CD4-positive, alpha-beta T cell (primary cell): ENCODE results near the gene PLXDC2. TPM values are rescaled to one million over a fixed set of nuclear protein-coding genes. Genes with fewer than 3 reads are reported as not detected.

Experiments
- ATAC-seq: fragments of 200-7000 bp; cut with Tn5 transposase; one replicate; pipeline ENCODE4 v1.10.0; 2022; ENCODE audit warnings: mild to moderate bottlenecking; ENCODE audit not compliant: poor library complexity
- CTCF ChIA-PET: fragments of 350-600 bp; sonication (Branson Sonifier 250); formaldehyde crosslinking; loops from one replicate; lab custom pipeline; 2021; ENCODE audit warnings: antibody characterized with exemption, inconsistent platforms; lab: Charles Lee
- POLR2A ChIA-PET: fragments of 350-600 bp; sonication (Branson Sonifier 250); formaldehyde crosslinking; loops from one replicate; lab custom pipeline; 2021; ENCODE audit warnings: antibody characterized with exemption, inconsistent platforms; lab: Charles Lee
- DNase-seq, 14 experiments: peaks; one replicate each; pipeline ENCODE4 v3.0.0-alpha.2; 2013 to 2020; ENCODE audit warnings: mixed read lengths in 2 of 14
- H3K27ac ChIP-seq, 2 donors: one replicate each; pipeline versions ENCODE4 v1.5.1 to v1.7.0; 2013; ENCODE audit warnings: low read length in 2 of 2, low read depth in 1 of 2, mild to moderate bottlenecking in 1 of 2
- H3K27me3 ChIP-seq, 2 experiments: 1 replicate in 1 of 2; 2 replicates in 1 of 2; pipeline versions ENCODE4 v1.6.1 to v1.7.0; 2013; ENCODE audit warnings: low read length in 2 of 2, control low read depth in 1 of 2, mild to moderate bottlenecking in 1 of 2, moderate library complexity in 1 of 2; ENCODE audit not compliant: insufficient read depth in 2 of 2, control insufficient read depth in 1 of 2
- H3K36me3 ChIP-seq: one replicate; pipeline ENCODE4 v1.6.1; 2013; ENCODE audit warnings: low read length, control low read depth; ENCODE audit not compliant: insufficient read depth
- H3K4me1 ChIP-seq: one replicate; pipeline ENCODE4 v1.6.1; 2013; ENCODE audit warnings: low read length, control low read depth; ENCODE audit not compliant: insufficient read depth
- H3K4me3 ChIP-seq: one replicate; pipeline ENCODE4 v1.5.1; 2013; ENCODE audit warnings: mild to moderate bottlenecking, low read length, moderate library complexity
- H3K9me3 ChIP-seq, 2 experiments: 1 replicate in 1 of 2; 2 replicates in 1 of 2; pipeline versions ENCODE4 v1.6.1 to v1.7.0; 2013; ENCODE audit warnings: low read length in 2 of 2, mild to moderate bottlenecking in 2 of 2, control low read depth in 1 of 2, moderate library complexity in 1 of 2; ENCODE audit not compliant: control insufficient read depth in 1 of 2, insufficient read depth in 1 of 2
- H3K27ac Mint-ChIP-seq: one replicate; pipeline ENCODE4 v1.8.0; 2020; ENCODE audit warnings: mixed read lengths
- H3K27me3 Mint-ChIP-seq: one replicate; pipeline ENCODE4 v1.8.0; 2021; ENCODE audit warnings: mixed read lengths
- H3K36me3 Mint-ChIP-seq: one replicate; pipeline ENCODE4 v1.8.0; 2021; ENCODE audit warnings: low read depth, mixed read lengths
- H3K4me1 Mint-ChIP-seq: one replicate; pipeline ENCODE4 v1.8.0; 2021; ENCODE audit warnings: low read depth, mixed read lengths
- H3K4me3 Mint-ChIP-seq: one replicate; pipeline ENCODE4 v1.8.0; 2020; ENCODE audit warnings: mild to moderate bottlenecking, mixed read lengths
- H3K9me3 Mint-ChIP-seq: one replicate; pipeline ENCODE4 v1.8.0; 2020; ENCODE audit warnings: mixed read lengths
- CTCF ChIP-seq: fragments of 200-600 bp; IDR thresholded peaks from one replicate; pipeline ENCODE4 v1.8.0; 2022; ENCODE audit warnings: antibody characterized with exemption, mild to moderate bottlenecking
- intact Hi-C, 2 experiments: fragments of 100-400 bp; cut with DNase I in 1 of 2; cut with micrococcal nuclease in 1 of 2; formaldehyde crosslinking; loops; one replicate each; pipeline versions ENCODE4 v1.15.1 to v1.9.0; 2023 to 2025; cut with DNase I, micrococcal nuclease
- total RNA-seq, 174 experiments: library from RNA in 2 of 174; stranded (reverse) in 2 of 174; gene quantifications; one replicate each; pipeline ENCODE4 v1.2.3 and lab custom pipeline; 2021 to 2026

Gene PLXDC2
- total RNA-seq, 2 experiments from 2014 or later, result 0.41 to 0.61 TPM

GRCh38 chr10:20265146-20265545 lies 448.9 kb downstream of the PLXDC2 start:
- POLR2A ChIA-PET, result no interaction called here
- Histone ChIP-seq H3K27me3 (no peaks in the 10 kb centered on the region), H3K4me3 (no peak overlapping the region), H3K36me3 (no peaks in the 10 kb centered on the region), H3K4me1 (no peaks in the 10 kb centered on the region), H3K9me3 (peaks cover 0 to 14% of the 10 kb centered on the region in 2 experiments), H3K27ac (no peak overlapping the region)
- ATAC-seq, result no peak
- intact Hi-C loops, result no loop called here
- Mint-ChIP-seq H3K4me3 (no peak overlapping the region), H3K4me1 (no peaks in the 10 kb centered on the region), H3K36me3 (no peaks in the 10 kb centered on the region), H3K27me3 (no peaks in the 10 kb centered on the region), H3K9me3 (peaks cover 5% of the 10 kb centered on the region), H3K27ac (no peak overlapping the region)
- CTCF ChIA-PET, result no interaction called here
- TF ChIP-seq CTCF, result no peak
- no peak for DNase-seq

- peaks cover 6% of the 10 kb centered on the region for H3K9me3 Mint-ChIP-seq
- ATAC-seq (no peak), DNase-seq (no peak)
- Histone ChIP-seq H3K36me3 (no peaks in the 10 kb centered on the region), H3K27ac (no peak overlapping the region), H3K9me3 (peaks cover 0 to 1% of the 10 kb centered on the region in 2 experiments), H3K4me3 (no peak overlapping the region), H3K27me3 (no peaks in the 10 kb centered on the region), H3K4me1 (no peaks in the 10 kb centered on the region)
- TF ChIP-seq CTCF, result no peak
- no peak overlapping the region for H3K27ac Mint-ChIP-seq
- H3K4me3 Mint-ChIP-seq, result no peak overlapping the region
- ChIA-PET CTCF (no interaction called here), POLR2A (no interaction called here)
- H3K27me3 Mint-ChIP-seq, result no peaks in the 10 kb centered on the region
- no peaks in the 10 kb centered on the region for H3K4me1 Mint-ChIP-seq
- intact Hi-C loops, result no loop called here
- no peaks in the 10 kb centered on the region for H3K36me3 Mint-ChIP-seq
These were observed 451.5 kb downstream of the PLXDC2 start for GRCh38 chr10:20267734-20268133.

GRCh38 chr10:20271490-20271889 lies 455.3 kb downstream of the PLXDC2 start:
- POLR2A ChIA-PET, result no interaction called here
- no peaks in the 10 kb centered on the region for H3K27me3 Mint-ChIP-seq
- ATAC-seq, result no peak
- Histone ChIP-seq H3K4me3 (no peak overlapping the region), H3K9me3 (no peaks in the 10 kb centered on the region), H3K27me3 (no peaks in the 10 kb centered on the region), H3K4me1 (no peaks in the 10 kb centered on the region), H3K36me3 (no peaks in the 10 kb centered on the region), H3K27ac (no peak overlapping the region)
- no peak overlapping the region for H3K27ac Mint-ChIP-seq
- H3K36me3 Mint-ChIP-seq, result no peaks in the 10 kb centered on the region
- intact Hi-C loops, result no loop called here
- CTCF ChIA-PET, result no interaction called here
- peaks cover 4% of the 10 kb centered on the region for H3K9me3 Mint-ChIP-seq
- H3K4me3 Mint-ChIP-seq, result no peak overlapping the region
- no peaks in the 10 kb centered on the region for H3K4me1 Mint-ChIP-seq
- DNase-seq, result no peak
- TF ChIP-seq CTCF, result no peak
